Measurements from ENCODE around the gene GAL3ST1.

The GAL3ST1 gene

DNA sequence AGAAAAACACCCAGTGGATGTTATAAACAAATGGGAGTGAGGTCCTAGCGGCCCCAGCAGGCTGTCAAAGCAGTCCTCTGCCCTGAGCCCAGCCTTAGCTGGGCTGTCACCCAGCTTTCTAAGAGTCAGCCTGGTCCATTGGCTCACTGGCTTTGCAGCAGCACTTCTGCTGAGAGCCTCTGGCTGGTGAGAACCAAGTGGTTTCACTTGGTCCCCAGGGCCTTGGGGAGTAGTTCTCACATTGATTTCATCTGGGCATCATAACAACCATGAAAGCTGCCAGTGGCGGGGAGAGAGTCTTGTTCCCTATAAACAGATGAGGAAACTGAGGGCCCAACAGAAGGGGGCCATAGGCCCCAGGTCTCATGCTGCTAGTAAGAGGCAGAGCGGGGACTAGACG is 39.3 kb downstream of the GAL3ST1 start:
- Histone ChIP-seq H3K9ac (ENCODE audit: low read length in 2 of 2) (no peak overlapping the region), H3K9me3 (ENCODE audit: control insufficient read depth in 2 of 2, low read length in 2 of 2) (no peaks in the 10 kb centered on the region), H3K4me3 (ENCODE audit: low read length in 2 of 2) (no peak overlapping the region), H3K27me3 (ENCODE audit: control insufficient read depth in 1 of 2, insufficient read depth in 2 of 2, low read length in 2 of 2) (peaks cover 0 to 6% of the 10 kb centered on the region in 2 donors), H3K27ac (ENCODE audit: low read length) (no peak overlapping the region), H3K36me3 (ENCODE audit: control insufficient read depth in 2 of 2, insufficient read depth in 2 of 2, low read length in 2 of 2) (no peaks in the 10 kb centered on the region), H3K4me1 (ENCODE audit: control insufficient read depth, insufficient read depth, low read length) (no peaks in the 10 kb centered on the region)

DNA sequence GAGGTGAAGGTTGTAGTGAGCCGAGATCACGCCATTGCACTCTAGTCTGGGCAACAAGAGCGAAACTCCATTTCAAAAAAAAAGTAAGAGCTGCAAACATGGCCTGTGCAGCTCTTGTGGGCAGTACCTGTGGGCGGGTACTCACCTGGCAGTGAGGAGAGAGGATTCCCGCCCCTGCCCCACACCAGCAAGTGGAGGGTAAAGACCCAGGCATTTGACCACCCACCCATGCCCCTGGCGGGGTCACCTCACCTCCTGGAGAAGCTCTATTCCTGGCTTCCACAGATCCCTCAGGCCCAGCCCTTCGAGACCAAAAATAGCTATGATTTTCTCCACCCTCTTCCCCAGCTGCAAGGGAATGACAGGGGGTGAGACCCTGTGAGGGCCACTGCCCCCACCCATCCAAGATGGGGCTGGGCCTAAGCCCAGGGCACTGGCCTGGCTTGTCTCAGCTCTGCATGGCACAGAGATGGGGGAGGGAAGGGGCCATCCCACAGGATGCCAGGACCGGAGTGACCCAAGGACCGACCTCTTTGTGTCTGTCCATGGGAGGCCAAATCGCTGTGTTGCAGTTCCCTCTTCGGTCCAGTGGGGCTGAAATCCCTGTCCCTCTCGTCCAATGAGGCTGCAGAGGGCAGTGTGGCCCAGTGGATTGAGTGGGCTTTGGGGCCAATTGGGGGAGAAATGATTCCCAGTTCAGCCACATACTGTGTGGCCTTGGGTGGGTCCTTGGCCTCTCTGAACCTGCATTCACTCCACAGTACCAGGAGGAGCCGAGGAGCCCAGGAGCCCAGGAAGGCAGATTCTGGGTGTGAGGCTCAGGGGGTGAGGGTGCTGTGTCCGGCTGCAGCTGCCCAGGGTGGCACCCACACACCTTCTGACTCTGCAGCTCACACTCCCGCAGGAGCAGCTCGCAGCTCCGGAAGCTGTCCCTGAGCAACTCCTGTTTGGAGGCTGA is 42.5 kb downstream of the GAL3ST1 start:
- Histone ChIP-seq H3K4me3 (ENCODE audit: low read length in 2 of 2) (no peak overlapping the region), H3K9me3 (ENCODE audit: control insufficient read depth in 2 of 2, low read length in 2 of 2) (no peaks in the 10 kb centered on the region), H3K36me3 (ENCODE audit: control insufficient read depth in 2 of 2, insufficient read depth in 2 of 2, low read length in 2 of 2) (no peaks in the 10 kb centered on the region), H3K4me1 (ENCODE audit: control insufficient read depth, insufficient read depth, low read length) (no peaks in the 10 kb centered on the region), H3K9ac (ENCODE audit: low read length in 2 of 2) (no peak overlapping the region), H3K27ac (ENCODE audit: low read length) (no peak overlapping the region), H3K27me3 (ENCODE audit: control insufficient read depth in 1 of 2, insufficient read depth in 2 of 2, low read length in 2 of 2) (peaks cover 0 to 2% of the 10 kb centered on the region in 2 donors)

DNA sequence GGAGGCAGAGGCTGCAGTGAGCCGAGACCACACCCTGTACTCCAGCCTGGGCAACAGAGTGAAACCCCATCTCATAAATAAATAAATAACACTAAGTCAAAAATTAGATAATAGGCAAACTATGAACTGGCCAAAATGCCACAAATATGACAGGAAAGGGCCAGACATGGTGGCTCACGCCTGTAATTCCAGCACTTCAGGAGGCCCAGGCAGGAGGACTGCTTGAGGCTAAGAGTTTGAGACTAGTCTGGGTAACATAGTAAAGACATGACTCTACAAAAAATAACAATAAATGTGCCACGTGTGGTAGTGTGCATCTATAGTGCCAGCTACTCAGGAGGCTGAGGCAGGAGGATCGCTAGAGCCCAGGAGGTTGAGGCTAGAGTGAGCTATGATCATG is 47.8 kb downstream of the GAL3ST1 start:
- no peaks in the 10 kb centered on the region for H3K9me3 ChIP-seq (ENCODE audit: control insufficient read depth in 2 of 2, low read length in 2 of 2)
- no peak overlapping the region for H3K27ac ChIP-seq (ENCODE audit: low read length)
- H3K27me3 ChIP-seq (ENCODE audit: control insufficient read depth in 1 of 2, insufficient read depth in 2 of 2, low read length in 2 of 2), result peaks cover 0 to 6% of the 10 kb centered on the region in 2 donors
- H3K36me3 ChIP-seq (ENCODE audit: control insufficient read depth in 2 of 2, insufficient read depth in 2 of 2, low read length in 2 of 2), result no peaks in the 10 kb centered on the region
- H3K4me1 ChIP-seq (ENCODE audit: control insufficient read depth, insufficient read depth, low read length), result no peaks in the 10 kb centered on the region
- no peak overlapping the region for H3K4me3 ChIP-seq (ENCODE audit: low read length in 2 of 2)
- H3K9ac ChIP-seq (ENCODE audit: low read length in 2 of 2), result no peak overlapping the region

DNA sequence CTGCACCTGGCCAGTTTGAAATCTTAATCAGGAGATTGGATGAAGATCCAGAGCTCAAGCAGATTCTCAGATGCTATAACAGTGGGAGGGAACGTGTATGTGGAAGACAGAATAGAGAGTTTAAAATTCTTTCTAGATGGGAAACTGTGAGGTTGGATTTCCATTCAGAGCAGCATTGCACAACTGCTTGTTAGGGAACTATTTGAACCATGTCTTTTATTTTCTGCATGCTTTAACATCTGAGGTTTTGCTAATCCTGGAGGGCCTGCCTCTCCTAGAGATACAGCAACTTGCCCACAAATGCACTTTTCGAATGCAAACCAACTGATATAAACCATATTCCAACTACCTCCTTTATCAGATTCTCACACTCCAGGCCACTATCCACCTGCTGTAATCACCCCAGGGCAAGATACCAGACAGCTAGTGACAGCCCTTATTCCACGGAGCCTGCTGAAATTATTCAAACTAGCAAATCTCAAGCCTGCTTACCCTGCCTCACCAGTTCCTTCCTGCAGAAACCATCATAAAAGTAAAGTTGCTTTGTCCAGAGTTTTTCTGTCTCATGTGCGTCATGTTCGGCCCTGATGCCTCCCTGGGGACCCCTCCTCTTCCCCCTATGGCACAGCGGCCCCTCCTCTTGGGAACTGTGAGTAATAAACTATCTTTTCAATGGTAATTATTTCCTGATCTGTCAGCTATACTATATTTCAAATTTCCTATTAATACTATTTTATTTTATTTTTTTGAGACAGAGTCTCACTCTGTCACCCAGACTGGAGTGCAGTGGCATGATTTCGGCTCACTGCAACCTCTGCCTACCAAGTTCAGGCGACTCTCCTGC is 50.6 kb downstream of the GAL3ST1 start:
- Histone ChIP-seq H3K36me3 (ENCODE audit: control insufficient read depth in 2 of 2, insufficient read depth in 2 of 2, low read length in 2 of 2) (no peaks in the 10 kb centered on the region), H3K27me3 (ENCODE audit: control insufficient read depth in 1 of 2, insufficient read depth in 2 of 2, low read length in 2 of 2) (peaks cover 6 to 7% of the 10 kb centered on the region in 2 donors), H3K9ac (ENCODE audit: low read length in 2 of 2) (no peak overlapping the region), H3K4me3 (ENCODE audit: low read length in 2 of 2) (no peak overlapping the region), H3K4me1 (ENCODE audit: control insufficient read depth, insufficient read depth, low read length) (no peaks in the 10 kb centered on the region), H3K9me3 (ENCODE audit: control insufficient read depth in 2 of 2, low read length in 2 of 2) (no peaks in the 10 kb centered on the region), H3K27ac (ENCODE audit: low read length) (no peak overlapping the region)

DNA sequence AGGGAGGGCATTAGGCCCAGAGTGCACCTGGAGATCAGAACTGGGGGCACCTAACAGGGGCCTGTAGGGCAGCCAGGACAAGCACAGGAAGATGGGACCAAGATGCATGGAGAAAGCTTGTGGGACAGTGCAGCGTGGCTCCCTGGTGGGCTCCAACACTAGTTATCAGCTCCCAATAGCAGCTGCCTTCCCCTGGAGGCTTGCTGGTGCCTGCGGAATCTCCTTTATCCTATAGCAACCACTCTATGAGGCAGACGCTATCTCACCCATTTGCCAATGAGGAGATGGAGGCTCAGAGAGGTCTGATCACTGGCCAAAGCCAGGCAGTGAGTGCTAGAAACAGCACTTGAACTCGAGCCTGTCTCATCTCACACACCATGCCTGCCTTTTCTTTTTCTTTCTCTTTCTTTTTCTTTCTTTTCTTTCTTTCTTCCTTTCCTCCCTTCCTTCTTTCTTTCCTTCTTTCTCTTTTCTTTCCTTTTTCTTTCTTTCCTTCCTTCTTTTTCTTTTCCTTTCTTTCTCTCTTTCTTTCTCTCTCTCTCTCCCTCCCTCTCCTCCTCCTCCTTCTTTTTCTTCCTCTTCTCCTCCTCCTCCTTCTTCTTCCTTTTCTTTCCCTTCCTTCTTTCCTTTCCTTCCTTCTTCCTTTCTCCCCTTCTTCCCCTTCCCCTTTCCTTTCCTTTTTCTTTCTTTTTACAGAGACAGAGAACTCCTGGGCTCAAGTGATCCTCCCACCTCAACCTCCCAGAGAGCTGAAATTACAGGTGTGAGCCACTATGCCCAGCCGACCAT is 52.9 kb downstream of the GAL3ST1 start:
- H3K27me3 ChIP-seq (ENCODE audit: control insufficient read depth in 1 of 2, insufficient read depth in 2 of 2, low read length in 2 of 2), result peaks cover 6 to 7% of the 10 kb centered on the region in 2 donors
- H3K27ac ChIP-seq (ENCODE audit: low read length), result no peak overlapping the region
- no peak overlapping the region for H3K4me3 ChIP-seq (ENCODE audit: low read length in 2 of 2)
- no peaks in the 10 kb centered on the region for H3K36me3 ChIP-seq (ENCODE audit: control insufficient read depth in 2 of 2, insufficient read depth in 2 of 2, low read length in 2 of 2)
- H3K4me1 ChIP-seq (ENCODE audit: control insufficient read depth, insufficient read depth, low read length), result no peaks in the 10 kb centered on the region
- H3K9ac ChIP-seq (ENCODE audit: low read length in 2 of 2), result no peak overlapping the region
- H3K9me3 ChIP-seq (ENCODE audit: control insufficient read depth in 2 of 2, low read length in 2 of 2), result no peaks in the 10 kb centered on the region

DNA sequence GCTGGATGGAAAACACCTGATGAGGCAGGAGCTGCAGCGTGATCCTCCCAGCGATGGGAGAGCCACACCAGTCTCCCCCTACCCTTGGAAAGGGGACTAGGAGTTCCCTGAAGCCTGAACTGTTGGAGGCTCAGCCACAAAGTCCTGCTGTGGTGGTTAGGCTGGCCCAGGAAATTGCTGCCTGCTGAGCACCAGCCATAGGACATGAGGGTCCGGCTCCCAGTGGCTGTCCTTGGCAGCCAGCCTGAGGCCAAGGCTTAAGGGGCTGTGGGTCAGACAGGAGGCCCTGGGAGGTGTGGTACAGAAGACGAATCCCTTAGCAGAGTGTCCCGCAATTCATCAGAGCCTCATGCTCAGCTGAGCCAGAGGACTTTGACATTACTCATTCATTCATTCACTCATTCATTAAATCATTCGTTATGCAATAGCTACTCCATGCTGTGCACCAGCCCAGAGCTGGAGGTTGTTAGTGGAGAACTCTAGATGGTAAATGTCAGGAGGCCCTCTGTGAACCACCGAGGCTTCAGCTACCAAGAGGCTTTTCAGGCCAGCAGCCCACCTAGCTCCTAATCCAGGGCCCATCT is 54.5 kb downstream of the GAL3ST1 start:
- no peak overlapping the region for H3K4me3 ChIP-seq (ENCODE audit: low read length in 2 of 2)
- H3K36me3 ChIP-seq (ENCODE audit: control insufficient read depth in 2 of 2, insufficient read depth in 2 of 2, low read length in 2 of 2), result no peaks in the 10 kb centered on the region
- H3K27ac ChIP-seq (ENCODE audit: low read length), result no peak overlapping the region
- H3K27me3 ChIP-seq (ENCODE audit: control insufficient read depth in 1 of 2, insufficient read depth in 2 of 2, low read length in 2 of 2), result peaks cover 3 to 7% of the 10 kb centered on the region in 2 donors
- no peak overlapping the region for H3K9ac ChIP-seq (ENCODE audit: low read length in 2 of 2)
- H3K9me3 ChIP-seq (ENCODE audit: control insufficient read depth in 2 of 2, low read length in 2 of 2), result no peaks in the 10 kb centered on the region
- no peaks in the 10 kb centered on the region for H3K4me1 ChIP-seq (ENCODE audit: control insufficient read depth, insufficient read depth, low read length)

DNA sequence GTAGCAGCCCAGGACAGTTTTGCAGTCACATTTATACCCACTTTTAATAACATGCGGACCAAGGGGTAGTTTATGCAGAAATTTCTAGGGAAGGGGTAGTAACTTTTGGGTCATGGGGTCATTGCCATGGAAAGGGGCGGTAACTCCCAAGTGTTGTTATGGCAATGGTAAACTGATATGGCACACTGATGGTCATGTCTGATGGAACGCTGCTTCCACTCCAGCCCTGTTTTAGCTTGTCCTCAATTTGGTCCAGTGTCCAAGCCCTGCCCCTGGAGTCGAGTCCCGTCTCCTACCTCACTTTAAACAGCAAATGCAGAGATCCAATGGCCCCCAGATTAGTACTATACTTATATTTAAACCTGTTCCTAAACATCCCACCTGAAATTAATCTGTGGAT is 57.7 kb downstream of the GAL3ST1 start:
- peaks cover 0 to 7% of the 10 kb centered on the region in 2 donors for H3K27me3 ChIP-seq (ENCODE audit: control insufficient read depth in 1 of 2, insufficient read depth in 2 of 2, low read length in 2 of 2)
- H3K4me1 ChIP-seq (ENCODE audit: control insufficient read depth, insufficient read depth, low read length), result no peaks in the 10 kb centered on the region
- H3K9ac ChIP-seq (ENCODE audit: low read length in 2 of 2), result no peak overlapping the region
- peaks cover 0 to 6% of the 10 kb centered on the region in 2 donors for H3K9me3 ChIP-seq (ENCODE audit: control insufficient read depth in 2 of 2, low read length in 2 of 2)
- H3K36me3 ChIP-seq (ENCODE audit: control insufficient read depth in 2 of 2, insufficient read depth in 2 of 2, low read length in 2 of 2), result no peaks in the 10 kb centered on the region
- no peak overlapping the region for H3K27ac ChIP-seq (ENCODE audit: low read length)
- H3K4me3 ChIP-seq (ENCODE audit: low read length in 2 of 2), result no peak overlapping the region

DNA sequence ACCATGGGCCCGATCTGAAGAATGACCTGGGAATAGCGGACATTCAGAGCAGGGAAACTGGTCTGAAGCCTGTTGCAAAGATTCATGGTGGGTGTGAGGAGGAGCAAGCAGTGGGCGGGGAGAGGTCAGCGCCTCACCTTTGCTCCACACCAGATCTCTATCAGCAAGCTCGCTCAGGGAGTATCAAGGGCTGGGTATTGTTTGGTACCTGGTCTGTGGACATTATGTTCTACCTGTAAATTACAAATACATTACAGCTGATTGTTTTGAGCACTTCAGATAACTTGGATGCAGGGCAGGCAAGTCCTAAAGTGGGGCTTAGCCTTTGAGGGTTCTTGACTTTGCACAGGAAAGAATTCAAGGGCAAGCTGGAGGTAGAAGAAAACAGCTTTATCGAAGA is 58.2 kb downstream of the GAL3ST1 start:
- Histone ChIP-seq H3K9ac (ENCODE audit: low read length in 2 of 2) (no peak overlapping the region), H3K4me1 (ENCODE audit: control insufficient read depth, insufficient read depth, low read length) (no peaks in the 10 kb centered on the region), H3K9me3 (ENCODE audit: control insufficient read depth in 2 of 2, low read length in 2 of 2) (peaks cover 0 to 6% of the 10 kb centered on the region in 2 donors), H3K36me3 (ENCODE audit: control insufficient read depth in 2 of 2, insufficient read depth in 2 of 2, low read length in 2 of 2) (no peaks in the 10 kb centered on the region), H3K27ac (ENCODE audit: low read length) (no peak overlapping the region), H3K27me3 (ENCODE audit: control insufficient read depth in 1 of 2, insufficient read depth in 2 of 2, low read length in 2 of 2) (peaks cover 0 to 5% of the 10 kb centered on the region in 2 donors), H3K4me3 (ENCODE audit: low read length in 2 of 2) (no peak overlapping the region)

DNA sequence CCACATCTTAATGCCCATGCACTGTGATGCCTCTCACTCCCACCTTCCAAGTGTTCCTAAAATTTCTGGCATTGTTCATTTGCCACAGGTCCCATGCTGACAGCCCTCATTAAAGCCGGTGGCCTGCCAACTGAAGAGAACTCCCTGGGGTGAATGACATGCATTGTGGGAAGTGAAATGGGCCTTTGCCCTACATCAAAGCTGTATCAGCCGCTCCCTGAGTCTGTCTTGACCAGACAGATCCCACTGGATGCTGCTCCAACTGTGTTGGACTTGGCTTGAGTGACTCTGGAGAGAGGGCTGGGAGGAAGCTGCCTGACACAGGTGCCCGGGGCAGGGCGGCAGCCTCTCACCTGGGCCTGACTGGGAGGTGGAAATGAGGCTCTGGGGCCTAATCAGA is 60.2 kb downstream of the GAL3ST1 start:
- Histone ChIP-seq H3K27me3 (ENCODE audit: control insufficient read depth in 1 of 2, insufficient read depth in 2 of 2, low read length in 2 of 2) (no peaks in the 10 kb centered on the region), H3K4me1 (ENCODE audit: control insufficient read depth, insufficient read depth, low read length) (no peaks in the 10 kb centered on the region), H3K9me3 (ENCODE audit: control insufficient read depth in 2 of 2, low read length in 2 of 2) (peaks cover 0 to 6% of the 10 kb centered on the region in 2 donors), H3K9ac (ENCODE audit: low read length in 2 of 2) (no peak overlapping the region), H3K36me3 (ENCODE audit: control insufficient read depth in 2 of 2, insufficient read depth in 2 of 2, low read length in 2 of 2) (no peaks in the 10 kb centered on the region), H3K27ac (ENCODE audit: low read length) (no peak overlapping the region), H3K4me3 (ENCODE audit: low read length in 2 of 2) (no peak overlapping the region)

DNA sequence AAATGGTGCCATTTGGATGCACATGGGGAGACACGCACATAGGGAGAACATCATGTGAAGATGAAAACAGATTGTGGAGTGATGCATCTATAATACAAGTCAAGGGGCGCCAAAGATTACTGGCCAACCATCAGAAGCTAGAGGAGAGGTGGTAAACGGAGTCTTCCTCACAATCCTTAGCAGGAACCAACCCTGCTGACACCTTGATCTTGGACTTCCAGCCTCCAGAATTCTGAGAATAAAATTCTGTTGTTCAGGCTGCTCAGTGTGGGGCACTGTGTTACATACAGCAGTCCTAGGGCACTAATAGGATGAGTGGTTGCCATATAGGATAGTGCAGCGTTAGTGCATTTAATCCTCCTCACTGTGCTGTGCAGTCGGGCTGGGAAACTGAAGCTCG is 61.0 kb downstream of the GAL3ST1 start:
- no peaks in the 10 kb centered on the region for H3K36me3 ChIP-seq (ENCODE audit: control insufficient read depth in 2 of 2, insufficient read depth in 2 of 2, low read length in 2 of 2)
- H3K4me3 ChIP-seq (ENCODE audit: low read length in 2 of 2), result no peak overlapping the region
- H3K9me3 ChIP-seq (ENCODE audit: control insufficient read depth in 2 of 2, low read length in 2 of 2), result peaks cover 0 to 6% of the 10 kb centered on the region in 2 donors
- no peak overlapping the region for H3K27ac ChIP-seq (ENCODE audit: low read length)
- H3K4me1 ChIP-seq (ENCODE audit: control insufficient read depth, insufficient read depth, low read length), result no peaks in the 10 kb centered on the region
- H3K27me3 ChIP-seq (ENCODE audit: control insufficient read depth in 1 of 2, insufficient read depth in 2 of 2, low read length in 2 of 2), result no peaks in the 10 kb centered on the region
- no peak overlapping the region for H3K9ac ChIP-seq (ENCODE audit: low read length in 2 of 2)
